Stimulated activated CD4-positive, alpha-beta T cell treated with anti-CD3 and anti-CD28 coated beads, Interleukin-4, amount 100 ng/mL, for 4 hours (primary cell): Measurements from ENCODE around the gene SCNN1G.
"Not testable (repeated sequence)": the region's sequence is repeated elsewhere in the genome, so short reads cannot be mapped to it uniquely, and the experiment has no call there.

Experiments
- DNase-seq, 2 experiments: peaks; one replicate each; pipeline ENCODE4 v3.0.0-alpha.2; 2020

The SCNN1G gene, protein sequence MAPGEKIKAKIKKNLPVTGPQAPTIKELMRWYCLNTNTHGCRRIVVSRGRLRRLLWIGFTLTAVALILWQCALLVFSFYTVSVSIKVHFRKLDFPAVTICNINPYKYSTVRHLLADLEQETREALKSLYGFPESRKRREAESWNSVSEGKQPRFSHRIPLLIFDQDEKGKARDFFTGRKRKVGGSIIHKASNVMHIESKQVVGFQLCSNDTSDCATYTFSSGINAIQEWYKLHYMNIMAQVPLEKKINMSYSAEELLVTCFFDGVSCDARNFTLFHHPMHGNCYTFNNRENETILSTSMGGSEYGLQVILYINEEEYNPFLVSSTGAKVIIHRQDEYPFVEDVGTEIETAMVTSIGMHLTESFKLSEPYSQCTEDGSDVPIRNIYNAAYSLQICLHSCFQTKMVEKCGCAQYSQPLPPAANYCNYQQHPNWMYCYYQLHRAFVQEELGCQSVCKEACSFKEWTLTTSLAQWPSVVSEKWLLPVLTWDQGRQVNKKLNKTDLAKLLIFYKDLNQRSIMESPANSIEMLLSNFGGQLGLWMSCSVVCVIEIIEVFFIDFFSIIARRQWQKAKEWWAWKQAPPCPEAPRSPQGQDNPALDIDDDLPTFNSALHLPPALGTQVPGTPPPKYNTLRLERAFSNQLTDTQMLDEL

DNA sequence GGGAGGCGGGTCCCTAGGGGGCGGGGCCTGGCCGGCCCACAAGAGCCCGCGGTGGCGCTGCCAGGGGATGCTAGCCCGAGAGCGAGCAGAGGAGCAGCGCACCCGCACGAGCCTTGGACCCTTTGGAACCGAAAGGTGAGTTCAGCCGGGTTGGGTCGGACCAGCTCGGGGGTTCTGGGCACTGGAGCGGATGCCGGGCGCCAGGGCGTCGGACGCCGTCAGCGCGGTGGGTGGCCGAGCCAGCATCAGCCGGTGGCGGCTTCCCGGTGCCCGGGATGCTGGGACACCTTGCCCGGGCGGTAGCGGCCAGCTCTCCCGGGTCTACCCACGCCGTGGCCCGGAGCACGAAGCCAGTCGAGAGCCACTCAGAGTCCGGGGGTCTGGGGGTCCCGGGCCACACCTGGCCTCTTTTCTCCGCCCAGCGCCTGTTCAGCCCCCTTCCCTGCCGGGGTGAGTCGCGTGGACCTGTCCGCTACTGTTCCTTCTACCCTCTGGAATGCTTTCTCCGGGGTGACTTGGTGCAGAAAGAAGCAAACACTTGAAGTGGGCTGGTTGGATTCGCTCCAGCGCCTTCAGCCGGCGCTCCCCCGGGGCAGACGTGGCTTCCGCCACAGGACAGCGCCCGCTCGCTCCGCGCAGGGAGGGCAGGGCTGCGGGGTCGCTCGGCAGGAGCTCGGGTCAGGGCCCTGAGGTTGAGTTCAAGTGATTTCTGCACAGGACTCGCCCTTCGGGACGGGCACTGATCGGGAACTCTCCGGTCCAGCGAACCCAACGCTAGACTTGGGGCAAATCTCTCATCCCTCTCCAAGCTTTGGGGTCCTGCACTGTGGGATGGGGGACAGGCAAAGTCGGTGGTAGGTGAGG is at the start of gene SCNN1G:
Gene SCNN1G, plus strand, starts transcription at position 67 of the 864 bp plus-strand sequence. CDS start 3,527 bp downstream, outside the sequence.
- DNase-seq: no peak

DNA sequence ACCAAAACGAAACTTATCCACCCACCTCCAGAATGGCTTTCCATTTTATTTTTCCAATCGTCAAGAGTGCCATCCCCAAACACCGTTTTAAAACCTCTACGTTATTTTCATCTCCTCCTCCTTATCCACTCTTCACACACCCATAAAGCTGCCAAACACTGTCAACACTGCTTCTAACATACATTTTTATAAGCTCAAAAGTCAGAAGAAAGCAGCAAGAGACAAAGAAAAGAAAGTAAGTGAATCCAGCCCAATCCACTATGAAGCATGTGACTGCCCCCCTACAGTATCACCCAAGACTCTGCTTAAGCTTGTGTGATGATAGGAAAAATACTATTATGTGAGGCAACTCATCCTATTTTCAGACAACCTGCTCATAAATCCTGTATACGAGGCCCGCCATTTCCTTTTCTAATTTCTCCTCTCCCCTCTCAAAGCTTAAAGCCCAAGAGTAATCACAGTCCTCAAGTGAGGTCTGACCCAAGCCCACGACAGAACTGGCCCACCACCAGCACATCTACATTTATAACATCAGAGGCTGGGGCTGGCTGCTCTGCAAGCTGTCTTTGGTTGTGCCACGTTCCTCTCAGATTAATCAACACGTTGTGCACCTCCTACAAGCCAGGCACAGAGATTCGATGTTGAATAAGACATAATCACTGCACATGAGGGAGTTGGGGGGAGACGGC is 49.6 kb upstream of the SCNN1G start:
- DNase-seq: no peak

GRCh38 chr16:23134274-23134673 is 48.3 kb upstream of the SCNN1G start:
- DNase-seq: no peak

- DNase-seq: no peak
Observed at GRCh38 chr16:23137256-23137655, 45.3 kb upstream of the SCNN1G start.

DNA sequence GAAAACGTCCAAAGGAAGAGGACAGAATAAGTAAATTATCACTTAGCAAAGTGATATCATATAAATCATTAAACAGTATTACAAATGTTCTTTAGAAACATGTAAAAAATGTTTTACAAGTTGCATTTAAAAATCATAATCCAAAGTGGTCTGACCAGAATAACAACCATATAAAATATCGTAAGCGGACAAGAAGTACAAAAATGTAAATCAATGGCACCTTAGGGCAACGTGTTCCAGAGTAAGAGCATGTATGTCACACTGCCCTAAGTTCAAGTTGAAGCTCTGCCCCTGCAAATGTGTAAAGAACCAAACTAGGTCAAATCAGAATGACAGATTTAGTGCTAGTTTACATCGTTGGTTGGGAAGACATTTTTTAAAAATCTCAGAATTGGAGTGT is 44.7 kb upstream of the SCNN1G start:
- DNase-seq: no peak

- DNase-seq: no peak
Observed at GRCh38 chr16:23140107-23140506, 42.4 kb upstream of the SCNN1G start.

DNA sequence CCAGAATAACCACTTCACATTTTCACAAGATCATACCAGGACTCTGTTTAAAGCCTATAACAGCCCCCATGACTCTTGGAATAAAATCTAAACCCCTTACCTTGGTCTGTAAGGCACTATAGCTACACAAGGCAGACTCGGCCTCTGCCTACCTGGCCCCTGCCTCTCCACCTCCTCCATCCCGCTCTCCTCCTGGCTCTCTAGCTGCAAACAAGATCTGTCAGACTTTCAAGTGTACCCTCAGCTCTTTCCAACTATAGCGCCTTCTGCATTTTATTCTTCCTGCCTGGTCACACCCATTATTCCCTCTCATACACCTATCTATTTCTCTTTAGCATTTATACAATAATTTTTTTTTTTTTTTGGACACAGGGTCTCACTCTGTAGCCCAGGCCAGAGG is 41.5 kb upstream of the SCNN1G start:
- no peak for DNase-seq

- no peak for DNase-seq
Observed at GRCh38 chr16:23141500-23141899, 41.0 kb upstream of the SCNN1G start.

- no peak for DNase-seq
Observed at GRCh38 chr16:23141959-23142740, 40.4 kb upstream of the SCNN1G start.

GRCh38 chr16:23143391-23143790 is 39.2 kb upstream of the SCNN1G start:
- DNase-seq: no peak

GRCh38 chr16:23144393-23144792 is 38.2 kb upstream of the SCNN1G start:
- not testable (repeated sequence) for DNase-seq

DNA sequence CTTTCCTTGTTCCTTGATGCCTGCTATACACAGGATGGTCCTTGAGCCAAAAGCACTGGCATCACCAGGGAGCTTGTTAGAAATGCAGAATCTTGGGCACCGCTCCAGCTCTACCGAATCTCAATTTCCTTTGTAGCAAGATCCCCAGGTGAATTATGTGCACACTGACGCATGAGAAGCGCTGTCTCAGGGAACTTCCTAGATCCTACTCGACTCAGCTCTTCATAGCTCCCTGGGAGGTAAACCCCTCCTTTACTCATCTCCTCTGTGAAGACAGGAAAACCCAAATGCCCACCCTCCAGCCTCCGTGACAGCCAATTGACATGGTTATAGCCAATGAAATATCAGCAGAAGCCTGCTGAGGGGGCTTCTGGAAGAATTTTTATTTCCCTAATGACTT is 37.4 kb upstream of the SCNN1G start:
- no peak for DNase-seq

GRCh38 chr16:23145608-23146007 is 36.9 kb upstream of the SCNN1G start:
- no peak for DNase-seq

GRCh38 chr16:23146877-23147601 is 35.5 kb upstream of the SCNN1G start:
- DNase-seq: no peak

GRCh38 chr16:23147666-23148065 is 34.9 kb upstream of the SCNN1G start:
- DNase-seq: no peak

DNA sequence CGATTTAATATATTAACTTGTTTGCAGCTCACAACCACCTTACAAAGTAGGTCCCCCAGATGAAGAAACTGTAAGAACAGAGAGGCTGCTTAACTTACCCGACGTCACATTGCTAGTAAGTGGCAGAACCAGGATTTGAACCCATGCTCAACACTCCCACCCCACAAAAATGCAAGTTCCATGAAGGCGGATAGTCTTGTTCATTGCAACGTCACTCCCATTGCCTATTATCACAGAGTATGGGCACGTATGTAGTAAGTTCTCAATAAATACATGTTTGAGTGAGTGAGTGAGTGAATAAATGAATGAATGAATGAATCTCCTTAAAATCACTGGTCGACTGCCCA is 34.4 kb upstream of the SCNN1G start:
- DNase-seq: no peak

GRCh38 chr16:23148513-23149266 is 33.9 kb upstream of the SCNN1G start:
- peak; percentile 50 to 54 for DNase-seq

DNA sequence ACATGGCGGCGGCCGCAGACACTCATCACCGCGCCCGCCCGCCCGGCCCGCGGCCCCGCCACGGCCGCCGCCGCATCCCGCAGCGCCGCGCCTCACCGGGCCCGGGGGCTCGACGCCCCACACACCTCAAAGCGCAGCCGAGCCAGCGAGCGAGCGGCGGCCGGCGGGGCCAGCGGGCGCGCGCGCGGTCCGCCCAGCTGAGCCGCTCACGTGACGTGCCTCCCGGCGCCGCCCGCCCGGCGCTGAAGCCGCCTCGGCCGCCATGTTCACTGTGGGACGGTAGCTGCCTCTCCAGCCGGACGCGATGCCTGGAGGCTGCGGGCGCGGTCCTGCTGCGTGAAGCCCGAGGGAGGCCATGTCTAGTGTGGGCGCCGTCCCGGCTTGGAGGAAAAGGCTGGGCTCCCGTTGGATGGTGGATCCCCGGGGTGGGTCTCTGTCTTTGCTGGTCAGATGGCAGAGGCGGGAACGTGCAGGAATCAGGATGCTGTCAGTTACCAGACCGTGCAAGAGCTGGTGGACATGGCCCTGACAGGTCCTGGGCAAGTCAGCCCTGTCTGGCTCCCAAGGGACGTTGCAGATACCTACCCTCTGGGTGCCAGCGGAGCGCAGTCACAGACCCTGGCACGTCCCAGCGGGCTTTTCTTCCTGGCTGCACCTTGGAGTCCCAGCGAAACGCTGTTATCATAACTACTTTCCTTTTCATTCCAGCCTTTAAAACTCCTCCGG is 33.1 kb upstream of the SCNN1G start, which contains the start of gene USP31:
Gene USP31, minus strand, starts transcription at position 186 of the 726 bp plus-strand sequence. Its CDS starts 182 bp downstream, at position 4.
- DNase-seq: peak; percentile 89

DNA sequence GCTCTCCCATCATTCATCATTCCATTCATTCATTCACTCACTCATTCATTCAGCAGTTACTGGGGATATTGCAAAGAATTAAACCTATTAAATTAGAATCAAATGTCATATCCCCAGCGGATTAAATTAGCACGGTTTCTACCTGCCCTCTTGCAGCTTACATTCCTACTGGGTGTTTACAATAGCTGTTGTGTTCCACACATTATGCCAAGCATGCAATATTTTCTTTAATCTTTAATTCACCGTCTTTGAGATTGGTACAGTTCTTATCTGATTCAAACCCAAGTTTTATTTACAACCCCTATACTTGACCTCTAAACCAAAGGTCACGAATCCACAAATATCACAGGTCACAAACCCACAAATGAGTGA is 32.6 kb upstream of the SCNN1G start:
- no peak for DNase-seq
